Activated CD4-positive, alpha-beta memory T cell treated with anti-CD3 and anti-CD28 coated beads for 36 hours (primary cell): ENCODE data around the gene CENPV. TPM values are rescaled to one million over a fixed set of nuclear protein-coding genes. Genes with fewer than 3 reads are reported as not detected.
"Not testable (repeated sequence)": the region's sequence is repeated elsewhere in the genome, so short reads cannot be mapped to it uniquely, and the experiment has no call there.

Experiments
- CTCF ChIA-PET: fragments of 350-600 bp; sonication (Branson Sonifier 250); formaldehyde crosslinking; loops from one replicate; lab custom pipeline; 2021; ENCODE audit warnings: antibody characterized with exemption, inconsistent platforms; lab: Charles Lee
- POLR2A ChIA-PET: fragments of 350-600 bp; sonication (Branson Sonifier 250); formaldehyde crosslinking; loops from one replicate; lab custom pipeline; 2021; ENCODE audit warnings: antibody characterized with exemption; lab: Charles Lee
- DNase-seq: peaks from one replicate; pipeline ENCODE4 v3.0.0-alpha.2; 2020
- H3K27ac Mint-ChIP-seq: one replicate; pipeline ENCODE4 v1.8.0; 2021; ENCODE audit warnings: mixed read lengths
- H3K27me3 Mint-ChIP-seq: one replicate; pipeline ENCODE4 v1.8.0; 2021; ENCODE audit warnings: mixed read lengths
- H3K36me3 Mint-ChIP-seq: one replicate; pipeline ENCODE4 v1.8.0; 2021; ENCODE audit warnings: mixed read lengths
- H3K4me1 Mint-ChIP-seq: one replicate; pipeline ENCODE4 v1.8.0; 2021; ENCODE audit warnings: low read depth, mixed read lengths
- H3K4me3 Mint-ChIP-seq: one replicate; pipeline ENCODE4 v1.8.0; 2021; ENCODE audit warnings: mild to moderate bottlenecking, mixed read lengths
- H3K9me3 Mint-ChIP-seq: one replicate; pipeline ENCODE4 v1.8.0; 2021; ENCODE audit warnings: mixed read lengths
- intact Hi-C: fragments of 100-400 bp; cut with micrococcal nuclease; formaldehyde crosslinking; loops from one replicate; pipeline ENCODE4 v1.15.1; 2023
- total RNA-seq, 2 experiments: library from RNA; stranded (reverse); gene quantifications; one replicate each; pipeline ENCODE4 v1.2.3, GENCODE V29; 2021

Gene CENPV
- total RNA-seq, 2 experiments from 2014 or later, result 43.0 to 44.2 TPM

GRCh38 chr17:16339402-16339801 lies 13.9 kb downstream of the CENPV start:
- Mint-ChIP-seq H3K9me3 (no peaks in the 10 kb centered on the region), H3K36me3 (peaks cover 13% of the 10 kb centered on the region), H3K27ac (no peak overlapping the region), H3K27me3 (no peaks in the 10 kb centered on the region), H3K4me3 (no peak overlapping the region), H3K4me1 (no peaks in the 10 kb centered on the region)
- DNase-seq, result no peak
- POLR2A ChIA-PET, result no interaction called here
- CTCF ChIA-PET, result no interaction called here
- intact Hi-C loops, result no loop called here

GRCh38 chr17:16338391-16338790 lies 14.9 kb downstream of the CENPV start:
- H3K36me3 Mint-ChIP-seq, result peaks cover 6% of the 10 kb centered on the region
- POLR2A ChIA-PET, result no interaction called here
- no peaks in the 10 kb centered on the region for H3K9me3 Mint-ChIP-seq
- no peak overlapping the region for H3K4me3 Mint-ChIP-seq
- H3K27me3 Mint-ChIP-seq, result no peaks in the 10 kb centered on the region
- no peaks in the 10 kb centered on the region for H3K4me1 Mint-ChIP-seq
- no peak for DNase-seq
- no peak overlapping the region for H3K27ac Mint-ChIP-seq
- CTCF ChIA-PET, result interaction anchor here (1.0 to 1.3 kb wide), 2 partner anchors 26 to 179 kb away, joined by 4 to 5 read pairs; no protein-coding TSS in a partner anchor
- intact Hi-C loops, result no loop called here

GRCh38 chr17:16329519-16330271 lies 23.6 kb downstream of the CENPV start:
- CTCF ChIA-PET, result no interaction called here
- intact Hi-C loops, result no loop called here

GRCh38 chr17:16328997-16329396 lies 24.3 kb downstream of the CENPV start:
- CTCF ChIA-PET, result no interaction called here
- no peak overlapping the region for H3K27ac Mint-ChIP-seq
- H3K4me1 Mint-ChIP-seq, result no peaks in the 10 kb centered on the region
- no peaks in the 10 kb centered on the region for H3K27me3 Mint-ChIP-seq
- no peaks in the 10 kb centered on the region for H3K9me3 Mint-ChIP-seq
- POLR2A ChIA-PET, result no interaction called here
- intact Hi-C loops, result no loop called here
- DNase-seq, result no peak
- H3K4me3 Mint-ChIP-seq, result no peak overlapping the region
- H3K36me3 Mint-ChIP-seq, result peaks cover 11% of the 10 kb centered on the region

More at GRCh38 chr17:16329519-16330271, 23.6 kb downstream of the CENPV start:
- POLR2A ChIA-PET, result no interaction called here
- Mint-ChIP-seq H3K27ac (no peak overlapping the region), H3K9me3 (no peaks in the 10 kb centered on the region), H3K36me3 (peaks cover 11% of the 10 kb centered on the region), H3K4me3 (no peak overlapping the region), H3K27me3 (no peaks in the 10 kb centered on the region), H3K4me1 (no peaks in the 10 kb centered on the region)
- no peak for DNase-seq

- Mint-ChIP-seq H3K4me3 (no peak overlapping the region), H3K27ac (no peak overlapping the region), H3K9me3 (no peaks in the 10 kb centered on the region), H3K36me3 (peaks cover 12% of the 10 kb centered on the region), H3K4me1 (no peaks in the 10 kb centered on the region), H3K27me3 (no peaks in the 10 kb centered on the region)
- intact Hi-C loops, result no loop called here
- CTCF ChIA-PET, result interaction anchor here (1.2 kb wide), 1 partner anchor 243 kb away, joined by 3 read pairs; no protein-coding TSS in a partner anchor
- no peak for DNase-seq
- POLR2A ChIA-PET, result no interaction called here
Observed at GRCh38 chr17:16327018-16327417, 26.3 kb downstream of the CENPV start.

- POLR2A ChIA-PET, result interaction anchor here (0.5 kb wide), 1 partner anchor 199 kb away, joined by 4 read pairs; no protein-coding TSS in a partner anchor
- peaks cover 12% of the 10 kb centered on the region for H3K36me3 Mint-ChIP-seq
- no peaks in the 10 kb centered on the region for H3K27me3 Mint-ChIP-seq
- no peaks in the 10 kb centered on the region for H3K4me1 Mint-ChIP-seq
- CTCF ChIA-PET, result interaction anchor here (0.9 to 1.2 kb wide), 2 partner anchors 27 to 242 kb away, joined by 3 to 4 read pairs; partner anchors contain the start of gene CENPV
- H3K27ac Mint-ChIP-seq, result no peak overlapping the region
- no peaks in the 10 kb centered on the region for H3K9me3 Mint-ChIP-seq
- DNase-seq, result no peak
- intact Hi-C loops, result no loop called here
- no peak overlapping the region for H3K4me3 Mint-ChIP-seq
Observed at GRCh38 chr17:16325964-16326363, 27.3 kb downstream of the CENPV start.

GRCh38 chr17:16322636-16323035 lies 30.6 kb downstream of the CENPV start:
- ChIA-PET POLR2A (no interaction called here), CTCF (no interaction called here)
- Mint-ChIP-seq H3K9me3 (no peaks in the 10 kb centered on the region), H3K27me3 (no peaks in the 10 kb centered on the region), H3K27ac (no peak overlapping the region), H3K4me1 (no peaks in the 10 kb centered on the region), H3K36me3 (peaks cover 14% of the 10 kb centered on the region), H3K4me3 (no peak overlapping the region)
- DNase-seq, result no peak
- intact Hi-C loops, result no loop called here

GRCh38 chr17:16319969-16320368 lies 33.3 kb downstream of the CENPV start:
- H3K27me3 Mint-ChIP-seq, result no peaks in the 10 kb centered on the region
- no peaks in the 10 kb centered on the region for H3K9me3 Mint-ChIP-seq
- intact Hi-C loops, result no loop called here
- no peak overlapping the region for H3K4me3 Mint-ChIP-seq
- no peak for DNase-seq
- CTCF ChIA-PET, result interaction anchor here (0.7 to 0.9 kb wide), 2 partner anchors 186 to 1478 kb away, joined by 3 read pairs; no protein-coding TSS in a partner anchor
- H3K36me3 Mint-ChIP-seq, result peaks cover 8% of the 10 kb centered on the region
- H3K4me1 Mint-ChIP-seq, result no peaks in the 10 kb centered on the region
- POLR2A ChIA-PET, result no interaction called here
- H3K27ac Mint-ChIP-seq, result no peak overlapping the region

- intact Hi-C loops, result no loop called here
- ChIA-PET CTCF (no interaction called here), POLR2A (no interaction called here)
- Mint-ChIP-seq H3K4me3 (no peak overlapping the region), H3K9me3 (no peaks in the 10 kb centered on the region), H3K27me3 (no peaks in the 10 kb centered on the region), H3K36me3 (peaks cover 10% of the 10 kb centered on the region), H3K27ac (no peak overlapping the region), H3K4me1 (peaks cover 8% of the 10 kb centered on the region)
- no peak for DNase-seq
Observed at GRCh38 chr17:16314859-16315258, 38.4 kb downstream of the CENPV start.

GRCh38 chr17:16314189-16314588 lies 39.1 kb downstream of the CENPV start:
- Mint-ChIP-seq H3K36me3 (peaks cover 9% of the 10 kb centered on the region), H3K27ac (no peak overlapping the region), H3K27me3 (no peaks in the 10 kb centered on the region), H3K4me1 (peaks cover 8% of the 10 kb centered on the region), H3K9me3 (no peaks in the 10 kb centered on the region), H3K4me3 (no peak overlapping the region)
- intact Hi-C loops, result no loop called here
- CTCF ChIA-PET, result no interaction called here
- no peak for DNase-seq
- POLR2A ChIA-PET, result no interaction called here

- ChIA-PET POLR2A (no interaction called here), CTCF (interaction anchor here (0.6 to 1.1 kb wide), 2 partner anchors 8 to 208 kb away, joined by 3 to 6 read pairs; no protein-coding TSS in a partner anchor)
- Mint-ChIP-seq H3K4me1 (peaks cover 8% of the 10 kb centered on the region), H3K4me3 (no peak overlapping the region), H3K9me3 (no peaks in the 10 kb centered on the region), H3K36me3 (peaks cover 10% of the 10 kb centered on the region), H3K27ac (no peak overlapping the region), H3K27me3 (no peaks in the 10 kb centered on the region)
- no peak for DNase-seq
- intact Hi-C loops, result no loop called here
Observed at GRCh38 chr17:16313139-16314090, 39.9 kb downstream of the CENPV start.

GRCh38 chr17:16312061-16312460 lies 41.2 kb downstream of the CENPV start:
- H3K27ac Mint-ChIP-seq, CTCF ChIA-PET, H3K27me3 Mint-ChIP-seq, POLR2A ChIA-PET, H3K4me3 Mint-ChIP-seq, H3K4me1 Mint-ChIP-seq, intact Hi-C loops, H3K9me3 Mint-ChIP-seq, DNase-seq: not testable (repeated sequence)
- peaks cover 10% of the 10 kb centered on the region for H3K36me3 Mint-ChIP-seq
